ENCODE data around the gene PTPRN2. TPM values are rescaled to one million over a fixed set of nuclear protein-coding genes. Genes with fewer than 3 reads are reported as not detected.

Gene PTPRN2
- total RNA-seq, 1 donor from 2014 or later, result 1.8 TPM

- Mint-ChIP-seq H3K9me3 (peaks cover 4% of the 10 kb centered on the region), H3K27me3 (no peaks in the 10 kb centered on the region), H3K4me1 (no peaks in the 10 kb centered on the region), H3K4me3 (no peak overlapping the region), H3K27ac (no peak overlapping the region), H3K36me3 (ENCODE audit: low read depth) (no peaks in the 10 kb centered on the region)
- no peak for TF ChIP-seq CTCF (IDR thresholded peaks at IDR 0.05)
- ATAC-seq (ENCODE audit: low read depth) (no peak), DNase-seq (no peak)
- intact Hi-C loops (cut with micrococcal nuclease), result no loop called here
- ChIA-PET POLR2A (no interaction called here), CTCF (no interaction called here)
These were observed 461.0 kb downstream of the PTPRN2 start for GRCh38 chr7:158126661-158127060.

GRCh38 chr7:158125721-158126120 is 461.9 kb downstream of the PTPRN2 start:
- POLR2A ChIA-PET, result no interaction called here
- no peaks in the 10 kb centered on the region for H3K4me1 Mint-ChIP-seq
- no peaks in the 10 kb centered on the region for H3K36me3 Mint-ChIP-seq (ENCODE audit: low read depth)
- CTCF ChIA-PET, result no interaction called here
- no peak for TF ChIP-seq CTCF (IDR thresholded peaks at IDR 0.05)
- DNase-seq (no peak), ATAC-seq (ENCODE audit: low read depth) (no peak)
- intact Hi-C loops (cut with micrococcal nuclease), result no loop called here
- no peak overlapping the region for H3K4me3 Mint-ChIP-seq
- H3K9me3 Mint-ChIP-seq, result peaks cover 6% of the 10 kb centered on the region
- H3K27ac Mint-ChIP-seq, result no peak overlapping the region
- no peaks in the 10 kb centered on the region for H3K27me3 Mint-ChIP-seq

- Mint-ChIP-seq H3K4me1 (no peaks in the 10 kb centered on the region), H3K27me3 (no peaks in the 10 kb centered on the region), H3K4me3 (no peak overlapping the region), H3K27ac (no peak overlapping the region), H3K36me3 (ENCODE audit: low read depth) (no peaks in the 10 kb centered on the region), H3K9me3 (peaks cover 6% of the 10 kb centered on the region)
- ChIA-PET CTCF (no interaction called here), POLR2A (no interaction called here)
- intact Hi-C loops (cut with micrococcal nuclease), result no loop called here
- DNase-seq (no peak), ATAC-seq (ENCODE audit: low read depth) (no peak)
- no peak for TF ChIP-seq CTCF (IDR thresholded peaks at IDR 0.05)
These were observed 462.5 kb downstream of the PTPRN2 start for GRCh38 chr7:158125091-158125490.

GRCh38 chr7:158124671-158125079 is 462.9 kb downstream of the PTPRN2 start:
- Mint-ChIP-seq H3K4me1 (no peaks in the 10 kb centered on the region), H3K4me3 (no peak overlapping the region), H3K27ac (no peak overlapping the region), H3K9me3 (peaks cover 10% of the 10 kb centered on the region), H3K27me3 (no peaks in the 10 kb centered on the region), H3K36me3 (ENCODE audit: low read depth) (no peaks in the 10 kb centered on the region)
- TF ChIP-seq CTCF (IDR thresholded peaks at IDR 0.05), result no peak
- POLR2A ChIA-PET, result no interaction called here
- DNase-seq (no peak), ATAC-seq (ENCODE audit: low read depth) (no peak)
- intact Hi-C loops (cut with micrococcal nuclease), result no loop called here
- CTCF ChIA-PET, result no interaction called here

GRCh38 chr7:158123753-158124152 is 463.9 kb downstream of the PTPRN2 start:
- DNase-seq (no peak), ATAC-seq (ENCODE audit: low read depth) (no peak)
- no peaks in the 10 kb centered on the region for H3K36me3 Mint-ChIP-seq (ENCODE audit: low read depth)
- no peak overlapping the region for H3K27ac Mint-ChIP-seq
- H3K27me3 Mint-ChIP-seq, result no peaks in the 10 kb centered on the region
- H3K9me3 Mint-ChIP-seq, result peaks cover 14% of the 10 kb centered on the region
- intact Hi-C loops (cut with micrococcal nuclease), result no loop called here
- no peak for TF ChIP-seq CTCF (IDR thresholded peaks at IDR 0.05)
- ChIA-PET POLR2A (no interaction called here), CTCF (no interaction called here)
- no peak overlapping the region for H3K4me3 Mint-ChIP-seq
- H3K4me1 Mint-ChIP-seq, result no peaks in the 10 kb centered on the region
